ENCODE data around the gene RSRC2. TPM values are rescaled to one million over a fixed set of nuclear protein-coding genes. Genes with fewer than 3 reads are reported as not detected.

The RSRC2 gene
- total and polyA plus RNA-seq, 9 of the 15 experiments (the other 6 are each of a cell fraction or from before 2014, with no cell fraction given), result 52.6 to 123 (median 80.3) TPM

DNA sequence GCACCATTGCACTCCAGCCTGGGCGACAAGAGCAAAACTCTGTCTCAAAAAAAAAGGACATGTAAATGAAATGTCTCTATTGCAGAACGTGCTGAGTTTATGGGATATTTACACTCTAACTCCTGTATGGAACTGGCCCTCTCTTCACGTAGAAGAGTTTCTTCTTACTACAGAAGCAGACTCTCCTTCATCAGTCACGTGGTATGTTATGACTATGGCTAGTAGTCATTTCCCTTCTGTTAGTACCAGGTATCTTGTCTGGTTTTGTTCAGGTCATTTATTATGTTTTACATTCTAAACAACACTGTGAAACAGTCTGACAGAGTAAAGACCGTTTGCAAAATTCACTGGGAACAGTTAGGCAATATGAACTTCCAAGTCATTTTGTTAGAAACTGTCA, 20.6 kb upstream of the RSRC2 start (continued):
- TF ChIP-seq, protein P1, sequence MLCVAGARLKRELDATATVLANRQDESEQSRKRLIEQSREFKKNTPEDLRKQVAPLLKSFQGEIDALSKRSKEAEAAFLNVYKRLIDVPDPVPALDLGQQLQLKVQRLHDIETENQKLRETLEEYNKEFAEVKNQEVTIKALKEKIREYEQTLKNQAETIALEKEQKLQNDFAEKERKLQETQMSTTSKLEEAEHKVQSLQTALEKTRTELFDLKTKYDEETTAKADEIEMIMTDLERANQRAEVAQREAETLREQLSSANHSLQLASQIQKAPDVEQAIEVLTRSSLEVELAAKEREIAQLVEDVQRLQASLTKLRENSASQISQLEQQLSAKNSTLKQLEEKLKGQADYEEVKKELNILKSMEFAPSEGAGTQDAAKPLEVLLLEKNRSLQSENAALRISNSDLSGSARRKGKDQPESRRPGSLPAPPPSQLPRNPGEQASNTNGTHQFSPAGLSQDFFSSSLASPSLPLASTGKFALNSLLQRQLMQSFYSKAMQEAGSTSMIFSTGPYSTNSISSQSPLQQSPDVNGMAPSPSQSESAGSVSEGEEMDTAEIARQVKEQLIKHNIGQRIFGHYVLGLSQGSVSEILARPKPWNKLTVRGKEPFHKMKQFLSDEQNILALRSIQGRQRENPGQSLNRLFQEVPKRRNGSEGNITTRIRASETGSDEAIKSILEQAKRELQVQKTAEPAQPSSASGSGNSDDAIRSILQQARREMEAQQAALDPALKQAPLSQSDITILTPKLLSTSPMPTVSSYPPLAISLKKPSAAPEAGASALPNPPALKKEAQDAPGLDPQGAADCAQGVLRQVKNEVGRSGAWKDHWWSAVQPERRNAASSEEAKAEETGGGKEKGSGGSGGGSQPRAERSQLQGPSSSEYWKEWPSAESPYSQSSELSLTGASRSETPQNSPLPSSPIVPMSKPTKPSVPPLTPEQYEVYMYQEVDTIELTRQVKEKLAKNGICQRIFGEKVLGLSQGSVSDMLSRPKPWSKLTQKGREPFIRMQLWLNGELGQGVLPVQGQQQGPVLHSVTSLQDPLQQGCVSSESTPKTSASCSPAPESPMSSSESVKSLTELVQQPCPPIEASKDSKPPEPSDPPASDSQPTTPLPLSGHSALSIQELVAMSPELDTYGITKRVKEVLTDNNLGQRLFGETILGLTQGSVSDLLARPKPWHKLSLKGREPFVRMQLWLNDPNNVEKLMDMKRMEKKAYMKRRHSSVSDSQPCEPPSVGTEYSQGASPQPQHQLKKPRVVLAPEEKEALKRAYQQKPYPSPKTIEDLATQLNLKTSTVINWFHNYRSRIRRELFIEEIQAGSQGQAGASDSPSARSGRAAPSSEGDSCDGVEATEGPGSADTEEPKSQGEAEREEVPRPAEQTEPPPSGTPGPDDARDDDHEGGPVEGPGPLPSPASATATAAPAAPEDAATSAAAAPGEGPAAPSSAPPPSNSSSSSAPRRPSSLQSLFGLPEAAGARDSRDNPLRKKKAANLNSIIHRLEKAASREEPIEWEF (CRISPR knock-in tag; IDR thresholded peaks at IDR 0.05), result no peak
- TF ChIP-seq ARID1B (IDR thresholded peaks at IDR 0.05), result no peak
- no peak for TF ChIP-seq NFYB (IDR thresholded peaks at IDR 0.05; ENCODE audit: extremely low read depth, insufficient read length)
- no peak for TF ChIP-seq ZSCAN29 (IDR thresholded peaks at IDR 0.05)
- TF ChIP-seq ZC3H11A (IDR thresholded peaks at IDR 0.05; ENCODE audit: low read depth, low read length), result no peak

DNA sequence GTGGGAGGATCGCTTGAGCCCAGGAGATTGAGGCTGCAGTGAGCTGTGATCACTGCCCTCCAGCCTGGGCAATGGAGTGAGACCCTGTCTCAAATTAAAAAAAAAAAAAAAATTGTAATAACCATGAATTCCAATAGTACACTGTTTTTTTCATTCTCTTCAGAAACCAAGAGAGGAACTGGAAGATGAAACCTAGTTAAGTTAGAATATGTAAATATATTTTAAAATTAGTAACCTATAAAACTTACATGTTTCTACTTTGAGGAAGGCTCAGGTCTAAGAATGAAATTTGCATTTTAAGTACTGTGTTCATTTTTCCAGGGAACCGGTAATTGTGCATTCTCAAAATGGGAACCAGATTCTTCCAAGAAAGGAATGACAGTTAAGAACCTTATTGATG, 19.1 kb upstream of the RSRC2 start:
- Histone ChIP-seq H3K4me1 (replicated peaks in 1 of 2; ENCODE audit: control insufficient read depth in 2 of 2, insufficient read depth in 2 of 2, low read length in 2 of 2) (no peaks in the 10 kb centered on the region), H3K27me3 (ENCODE audit: control insufficient read depth in 2 of 2, insufficient read depth in 2 of 2, low read length in 2 of 2) (no peaks in the 10 kb centered on the region), H3K9me3 (replicated peaks; ENCODE audit: control insufficient read depth, insufficient read depth, low read depth, low read length) (no peaks in the 10 kb centered on the region), H3K4me2 (ENCODE audit: insufficient read depth, low read length) (no peak overlapping the region), H3K36me3 (ENCODE audit: control insufficient read depth, insufficient read depth, low read length) (peaks cover 83% of the 10 kb centered on the region), H3K79me2 (ENCODE audit: control insufficient read depth, insufficient read depth, low read length) (no peaks in the 10 kb centered on the region), H3K9me1 (ENCODE audit: control insufficient read depth, insufficient read depth, low read length) (no peaks in the 10 kb centered on the region), H4K20me1 (replicated peaks; ENCODE audit: control insufficient read depth, insufficient read depth, low read length) (no peaks in the 10 kb centered on the region), H3K27ac (ENCODE audit: extremely low read depth, low read depth, low read length) (no peak overlapping the region), H3K9ac (ENCODE audit: insufficient read depth in 1 of 2, low read depth in 2 of 2, low read length in 2 of 2) (no peak overlapping the region), H3K4me3 (no peak overlapping the region), H2AFZ (ENCODE audit: low read depth, low read length) (no peak overlapping the region)
- FAIRE-seq (no peak), DNase-seq (ENCODE audit: extremely low read depth in 1 of 4, low spot score in 3 of 4) (no peak), ATAC-seq (no peak)
- CTCF ChIA-PET (ENCODE audit: low intra/inter-chr PET ratio), result no interaction called here
- intact Hi-C loops (cut with micrococcal nuclease), result no loop called here
- in situ Hi-C loops (cut with MboI), result no loop called here
- BruUV-seq (replicated peaks), result no TSS peak
- POLR2A ChIA-PET, result no interaction called here
- TF ChIP-seq MXI1 (IDR thresholded peaks at IDR 0.05; ENCODE audit: low read depth, low read length) (no peak), MCM5 (IDR thresholded peaks at IDR 0.05; ENCODE audit: low read depth) (no peak)
- TF ChIP-seq, protein P2, sequence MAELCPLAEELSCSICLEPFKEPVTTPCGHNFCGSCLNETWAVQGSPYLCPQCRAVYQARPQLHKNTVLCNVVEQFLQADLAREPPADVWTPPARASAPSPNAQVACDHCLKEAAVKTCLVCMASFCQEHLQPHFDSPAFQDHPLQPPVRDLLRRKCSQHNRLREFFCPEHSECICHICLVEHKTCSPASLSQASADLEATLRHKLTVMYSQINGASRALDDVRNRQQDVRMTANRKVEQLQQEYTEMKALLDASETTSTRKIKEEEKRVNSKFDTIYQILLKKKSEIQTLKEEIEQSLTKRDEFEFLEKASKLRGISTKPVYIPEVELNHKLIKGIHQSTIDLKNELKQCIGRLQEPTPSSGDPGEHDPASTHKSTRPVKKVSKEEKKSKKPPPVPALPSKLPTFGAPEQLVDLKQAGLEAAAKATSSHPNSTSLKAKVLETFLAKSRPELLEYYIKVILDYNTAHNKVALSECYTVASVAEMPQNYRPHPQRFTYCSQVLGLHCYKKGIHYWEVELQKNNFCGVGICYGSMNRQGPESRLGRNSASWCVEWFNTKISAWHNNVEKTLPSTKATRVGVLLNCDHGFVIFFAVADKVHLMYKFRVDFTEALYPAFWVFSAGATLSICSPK (IDR thresholded peaks at IDR 0.05; ENCODE audit: borderline replicate concordance), result no peak
- TF ChIP-seq, protein P3, sequence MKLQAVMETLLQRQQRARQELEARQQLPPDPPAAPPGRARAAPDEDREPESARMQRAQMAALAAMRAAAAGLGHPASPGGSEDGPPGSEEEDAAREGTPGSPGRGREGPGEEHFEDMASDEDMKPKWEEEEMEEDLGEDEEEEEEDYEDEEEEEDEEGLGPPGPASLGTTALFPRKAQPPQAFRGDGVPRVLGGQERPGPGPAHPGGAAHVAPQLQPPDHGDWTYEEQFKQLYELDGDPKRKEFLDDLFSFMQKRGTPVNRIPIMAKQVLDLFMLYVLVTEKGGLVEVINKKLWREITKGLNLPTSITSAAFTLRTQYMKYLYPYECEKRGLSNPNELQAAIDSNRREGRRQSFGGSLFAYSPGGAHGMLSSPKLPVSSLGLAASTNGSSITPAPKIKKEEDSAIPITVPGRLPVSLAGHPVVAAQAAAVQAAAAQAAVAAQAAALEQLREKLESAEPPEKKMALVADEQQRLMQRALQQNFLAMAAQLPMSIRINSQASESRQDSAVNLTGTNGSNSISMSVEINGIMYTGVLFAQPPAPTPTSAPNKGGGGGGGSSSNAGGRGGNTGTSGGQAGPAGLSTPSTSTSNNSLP (IDR thresholded peaks at IDR 0.05; ENCODE audit: borderline replicate concordance, low read depth, low read length), result no peak
- TF ChIP-seq, protein P4, sequence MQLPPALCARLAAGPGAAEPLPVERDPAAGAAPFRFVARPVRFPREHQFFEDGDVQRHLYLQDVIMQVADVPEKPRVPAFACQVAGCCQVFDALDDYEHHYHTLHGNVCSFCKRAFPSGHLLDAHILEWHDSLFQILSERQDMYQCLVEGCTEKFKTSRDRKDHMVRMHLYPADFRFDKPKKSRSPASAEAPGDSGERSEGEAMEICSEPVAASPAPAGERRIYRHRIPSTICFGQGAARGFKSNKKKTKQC (CRISPR knock-in tag; IDR thresholded peaks at IDR 0.05), result no peak
- 94% methylated on average over 2 of the region's 2 CpGs for WGBS (ENCODE audit: insufficient coverage, low coverage, missing lambda C conversion rate)

Data from K562 (cell line).